Neutrophil (primary cell): ENCODE measurements around the gene APBA2.

ENCODE experiments used
- H3K27ac ChIP-seq: fragments of 200-600 bp; sonication (generic); 2 replicates; pipeline ENCODE4 v1.5.1; 2016; ENCODE audit warnings: mild to moderate bottlenecking, moderate library complexity
- H3K27me3 ChIP-seq: fragments of 200-600 bp; sonication (generic); 2 replicates; pipeline ENCODE4 v1.6.0; 2016; ENCODE audit warnings: mild to moderate bottlenecking
- H3K36me3 ChIP-seq: fragments of 200-600 bp; sonication (generic); 2 replicates; pipeline ENCODE4 v1.5.1; 2017
- H3K4me1 ChIP-seq, 2 experiments: fragments of 200-600 bp in 1 of 2; sonication (generic) in 1 of 2; 1 replicate in 1 of 2; 2 replicates in 1 of 2; pipeline versions ENCODE4 v1.5.1 to v1.6.1; 2013 to 2016; ENCODE audit warnings: low read depth in 1 of 2, low read length in 1 of 2, mild to moderate bottlenecking in 1 of 2, moderate library complexity in 1 of 2; ENCODE audit not compliant: control insufficient read depth in 1 of 2, insufficient read depth in 1 of 2
- H3K4me3 ChIP-seq, 2 experiments: fragments of 200-600 bp in 1 of 2; sonication (generic) in 1 of 2; 1 replicate in 1 of 2; 2 replicates in 1 of 2; pipeline ENCODE4 v1.5.1; 2013 to 2016; ENCODE audit warnings: low read depth in 1 of 2, low read length in 1 of 2, mild to moderate bottlenecking in 1 of 2, moderate library complexity in 1 of 2
- H3K9me3 ChIP-seq: fragments of 200-600 bp; sonication (generic); 2 replicates; pipeline ENCODE4 v1.5.1; 2016
- CTCF ChIP-seq: fragments of 200-600 bp; sonication (generic); IDR thresholded peaks from 2 replicates; pipeline ENCODE4 v1.5.1; 2016; ENCODE audit warnings: antibody characterized with exemption

Gene APBA2

DNA sequence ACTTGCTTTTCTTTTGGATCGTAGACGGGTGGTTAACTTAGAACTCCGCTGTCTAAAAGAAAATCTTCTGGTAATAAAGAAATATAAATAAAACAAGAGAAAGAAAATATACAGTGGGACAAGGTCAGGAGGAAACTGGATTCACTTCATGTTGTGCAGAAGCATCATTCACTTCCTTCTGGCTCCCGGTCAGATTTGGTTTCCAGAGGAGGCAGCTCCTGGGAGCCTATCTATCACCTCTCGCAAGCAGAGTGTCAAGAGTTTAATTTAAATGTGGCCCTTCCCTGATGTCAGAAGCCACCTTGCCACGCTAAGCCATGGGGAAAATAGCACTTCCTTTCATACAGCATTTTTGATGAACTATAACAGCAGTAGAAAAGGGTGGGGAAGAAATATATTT lies 244.7 kb downstream of the APBA2 start:
- Histone ChIP-seq H3K36me3 (no peaks in the 10 kb centered on the region), H3K9me3 (no peaks in the 10 kb centered on the region), H3K4me3 (no peak overlapping the region), H3K27ac (no peak overlapping the region), H3K27me3 (no peaks in the 10 kb centered on the region), H3K4me1 (no peaks in the 10 kb centered on the region)
- TF ChIP-seq CTCF = no peak

DNA sequence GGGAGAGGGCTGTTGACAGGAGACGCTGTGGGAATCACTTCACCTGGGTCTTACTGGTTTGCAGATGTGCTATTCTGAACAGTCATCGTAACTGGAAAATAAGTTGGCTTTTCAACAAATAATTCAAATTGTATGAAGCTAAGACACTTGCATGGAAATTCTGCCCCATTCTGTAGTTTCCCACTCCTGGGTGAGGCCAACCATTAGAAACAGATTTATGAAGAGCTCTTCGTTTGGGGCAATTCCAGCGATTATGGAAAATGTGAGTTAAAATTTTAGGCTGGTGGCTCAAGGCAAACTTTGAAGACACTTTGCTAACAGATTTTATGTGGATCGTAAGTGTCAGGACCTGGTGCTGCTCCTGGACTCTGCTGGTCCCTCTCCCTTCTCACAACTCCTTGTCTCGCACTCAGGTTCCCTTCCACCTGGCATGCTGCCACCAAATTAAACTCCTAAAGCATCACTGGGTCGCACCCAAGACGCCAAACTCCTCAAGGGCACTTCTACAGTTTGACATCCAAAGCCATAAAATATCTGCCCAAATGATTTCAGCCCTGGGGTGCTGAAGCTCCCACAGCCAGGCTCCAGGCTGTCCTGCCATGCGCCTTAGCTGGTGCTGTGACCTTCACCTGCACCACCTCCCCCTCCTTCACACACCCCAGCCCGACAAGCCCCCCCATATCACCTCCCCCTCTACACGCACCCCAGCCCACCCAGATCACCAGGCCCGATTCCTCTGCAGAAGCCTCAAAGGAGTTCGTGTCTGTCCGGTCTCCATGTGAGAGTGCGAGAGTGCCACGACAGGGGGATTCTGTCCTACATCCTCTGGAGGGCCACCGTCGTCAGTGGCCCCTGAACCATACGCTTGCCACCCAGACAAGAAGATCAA lies 245.4 kb downstream of the APBA2 start:
- H3K27me3 ChIP-seq = no peaks in the 10 kb centered on the region
- no peak overlapping the region for H3K4me3 ChIP-seq
- no peak overlapping the region for H3K27ac ChIP-seq
- no peaks in the 10 kb centered on the region for H3K4me1 ChIP-seq
- no peak for TF ChIP-seq CTCF
- no peaks in the 10 kb centered on the region for H3K36me3 ChIP-seq
- no peaks in the 10 kb centered on the region for H3K9me3 ChIP-seq

DNA sequence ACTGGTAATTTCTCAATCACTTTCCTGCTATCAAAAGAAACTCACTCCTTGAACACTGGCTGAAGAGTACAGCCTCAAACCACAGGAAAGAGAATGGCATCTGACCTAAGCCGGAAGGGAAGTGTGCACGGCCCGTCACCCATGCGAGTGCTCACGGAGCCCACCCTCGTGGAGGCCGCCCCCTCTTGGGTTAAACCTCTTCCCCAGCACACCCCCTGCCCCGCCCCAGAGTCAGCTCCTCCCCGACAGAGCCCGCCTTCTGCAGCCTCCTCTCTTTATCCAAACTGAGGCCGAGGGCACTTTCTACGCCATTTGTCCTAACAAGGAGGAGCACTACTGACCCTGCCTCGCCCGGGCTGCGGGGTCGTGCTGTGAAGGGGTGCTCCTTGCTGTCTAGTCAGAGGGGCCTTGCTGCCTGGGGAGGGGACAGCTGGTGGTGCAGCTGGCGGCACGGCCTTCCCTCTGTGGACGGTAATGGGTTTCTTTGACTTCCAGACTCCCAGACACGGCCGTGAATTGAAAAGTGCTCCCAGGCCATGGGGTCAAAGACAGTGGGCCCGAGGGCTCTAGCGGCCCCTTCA lies 246.2 kb downstream of the APBA2 start:
- Histone ChIP-seq H3K36me3 (no peaks in the 10 kb centered on the region), H3K9me3 (no peaks in the 10 kb centered on the region), H3K4me3 (no peak overlapping the region), H3K4me1 (no peaks in the 10 kb centered on the region), H3K27me3 (no peaks in the 10 kb centered on the region), H3K27ac (no peak overlapping the region)
- TF ChIP-seq CTCF = no peak

DNA sequence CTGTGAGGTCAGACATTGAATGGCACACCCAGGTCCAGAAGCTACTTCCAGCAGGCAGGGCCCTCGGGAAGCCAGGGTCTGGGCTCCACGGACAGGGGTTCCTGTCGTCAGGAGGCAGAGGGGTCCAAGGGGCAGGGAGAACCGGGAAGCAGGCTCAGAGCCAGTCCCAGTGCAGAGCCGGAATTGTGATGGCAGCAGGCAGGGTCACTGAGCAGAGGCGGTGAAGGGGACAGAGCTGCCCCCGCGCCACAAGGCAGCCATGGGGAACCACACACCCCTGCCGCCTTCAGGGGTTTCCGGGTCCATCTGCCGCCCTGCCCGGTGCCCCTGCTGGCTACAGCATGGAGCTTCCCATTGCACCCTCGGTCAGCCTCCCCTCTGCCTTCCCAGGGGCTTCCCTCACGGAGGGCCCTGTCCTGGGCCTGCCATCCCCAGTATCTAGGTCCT lies 247.0 kb downstream of the APBA2 start:
- H3K4me1 ChIP-seq = no peaks in the 10 kb centered on the region
- no peak for TF ChIP-seq CTCF
- H3K4me3 ChIP-seq = no peak overlapping the region

GRCh38 chr15:29133321-29133720 lies 247.5 kb downstream of the APBA2 start:
- H3K4me1 ChIP-seq = no peaks in the 10 kb centered on the region
- H3K4me3 ChIP-seq = no peak overlapping the region
- no peak for TF ChIP-seq CTCF
- no peaks in the 10 kb centered on the region for H3K9me3 ChIP-seq
- H3K27me3 ChIP-seq = no peaks in the 10 kb centered on the region
- no peaks in the 10 kb centered on the region for H3K36me3 ChIP-seq
- H3K27ac ChIP-seq = no peak overlapping the region

More for the DNA sequence above, 247.0 kb downstream of the APBA2 start:
- Histone ChIP-seq H3K36me3 (no peaks in the 10 kb centered on the region), H3K9me3 (no peaks in the 10 kb centered on the region), H3K27me3 (no peaks in the 10 kb centered on the region), H3K27ac (no peak overlapping the region)
